Measurements from ENCODE around the gene ERFE.

Gene ERFE

DNA sequence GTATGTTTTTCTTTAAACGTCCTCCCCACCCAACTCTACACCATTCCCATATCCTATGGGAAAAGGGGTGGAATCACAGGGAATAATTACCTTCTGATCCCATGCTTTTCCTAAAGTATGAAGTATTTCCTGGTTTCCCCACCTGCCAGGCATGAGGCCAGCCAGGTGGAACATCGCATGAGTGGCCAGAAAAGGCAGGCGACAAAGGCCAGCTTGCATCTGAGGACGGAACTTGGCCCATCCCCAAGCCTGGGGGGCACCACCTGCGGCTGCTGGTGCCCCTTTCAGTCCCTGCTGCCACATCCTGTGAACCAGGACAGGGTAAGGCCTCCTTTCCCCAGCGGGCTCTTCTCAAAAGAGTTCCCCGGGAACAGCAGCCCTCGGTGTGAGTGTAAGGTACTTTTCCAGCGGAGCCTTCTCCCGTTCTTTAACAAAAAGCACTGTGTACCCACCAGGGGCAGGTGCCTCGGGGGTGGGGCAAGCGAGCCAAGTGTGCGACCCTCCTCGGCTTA lies 1.2 kb upstream of the ERFE start:
- DNase-seq: no peak

- DNase-seq: no peak
These were observed 707 bp upstream of the ERFE start for GRCh38 chr2:238158018-238158508.

DNA sequence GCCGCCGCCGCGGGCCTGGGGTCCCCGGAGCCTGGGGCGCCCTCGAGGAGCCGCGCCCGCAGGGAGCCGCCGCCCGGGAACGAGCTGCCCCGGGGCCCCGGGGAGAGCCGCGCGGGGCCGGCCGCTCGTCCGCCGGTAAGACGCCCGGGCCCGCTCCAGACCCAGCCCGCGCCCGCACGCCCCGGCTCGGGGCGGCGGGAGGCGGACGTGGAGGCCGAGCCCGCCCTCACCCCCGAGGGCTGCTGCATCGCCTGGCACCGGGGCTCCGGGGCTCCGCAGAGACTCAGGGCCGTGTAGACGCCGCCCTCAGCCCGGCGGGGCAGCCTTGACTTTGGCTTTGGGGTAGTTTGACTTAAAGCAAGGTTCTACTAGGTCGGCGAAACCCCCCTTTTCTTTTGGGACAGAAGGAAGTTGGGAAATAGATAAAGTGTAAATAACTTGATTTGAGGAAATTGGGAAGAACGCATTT lies 335 bp downstream of the ERFE start:
- DNase-seq: peak in 1 of 2 experiments; percentile 57

- DNase-seq: no peak
These were observed 963 bp downstream of the ERFE start for GRCh38 chr2:238159661-238160205.

- DNase-seq: no peak
These were observed 1.7 kb downstream of the ERFE start for GRCh38 chr2:238160206-238161129.

- DNase-seq: no peak
These were observed 2.7 kb downstream of the ERFE start for GRCh38 chr2:238161291-238162051.

GRCh38 chr2:238162251-238162845 lies 3.6 kb downstream of the ERFE start:
- no peak for DNase-seq

DNA sequence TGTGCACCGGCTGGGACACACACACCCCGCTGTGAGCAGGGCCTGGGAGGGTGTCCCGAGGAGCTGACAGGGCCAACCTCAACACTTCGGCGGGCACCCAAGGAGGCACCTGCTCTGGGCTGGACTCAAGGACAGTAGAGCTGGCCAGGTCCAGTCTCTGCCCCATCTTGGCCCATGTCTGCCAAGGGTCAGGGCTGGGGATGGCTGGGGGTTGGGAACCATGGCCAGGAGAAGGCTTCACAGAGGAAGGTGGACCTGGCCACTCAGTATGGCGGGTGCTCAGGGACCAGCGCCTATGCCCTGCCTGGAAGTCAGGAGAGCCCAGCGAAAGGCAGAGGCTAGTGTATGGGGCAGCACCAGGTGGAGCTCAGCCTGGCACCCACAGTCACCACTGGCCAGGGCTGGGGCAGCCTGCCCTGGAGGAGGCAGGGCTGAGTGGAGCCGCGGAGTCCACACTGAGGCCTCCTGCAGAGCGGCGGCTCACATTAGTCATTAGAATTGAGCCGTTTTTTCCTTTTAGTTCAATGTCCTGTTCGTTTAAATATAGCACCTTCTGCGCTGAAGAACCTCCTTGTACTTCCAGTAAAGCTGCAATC lies 4.2 kb downstream of the ERFE start:
- DNase-seq: no peak

DNA sequence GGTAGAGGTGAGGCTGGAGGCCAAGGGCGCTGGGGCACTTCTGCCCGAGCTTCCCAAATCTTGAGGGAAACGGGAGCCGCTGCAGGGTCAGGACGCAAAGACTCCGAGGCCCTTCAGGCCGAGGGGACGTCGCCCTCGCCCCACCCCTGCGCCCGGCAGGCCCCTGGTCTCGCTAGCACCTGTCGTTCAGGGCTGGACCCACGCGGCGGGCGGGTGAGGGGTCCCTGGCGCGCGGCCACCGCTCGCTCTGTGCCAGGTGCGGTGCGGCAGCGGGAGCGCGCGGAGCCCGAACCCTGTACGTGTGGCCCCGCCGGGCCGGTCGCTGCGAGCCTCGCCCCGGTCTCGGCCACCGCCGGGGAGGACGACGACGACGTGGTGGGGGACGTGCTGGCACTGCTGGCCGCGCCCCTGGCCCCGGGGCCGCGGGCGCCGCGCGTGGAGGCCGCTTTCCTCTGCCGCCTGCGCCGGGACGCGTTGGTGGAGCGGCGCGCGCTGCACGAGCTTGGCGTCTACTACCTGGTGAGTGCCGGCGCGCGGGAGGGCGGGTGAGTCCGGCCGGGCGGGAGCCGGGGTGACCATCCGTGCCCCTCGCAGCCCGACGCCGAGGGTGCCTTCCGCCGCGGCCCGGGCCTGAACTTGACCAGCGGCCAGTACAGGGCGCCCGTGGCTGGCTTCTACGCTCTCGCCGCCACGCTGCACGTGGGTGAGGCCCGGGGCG lies 4.9 kb downstream of the ERFE start:
- no peak for DNase-seq

- no peak for DNase-seq
These were observed 6.1 kb downstream of the ERFE start for GRCh38 chr2:238164906-238165287.

DNA sequence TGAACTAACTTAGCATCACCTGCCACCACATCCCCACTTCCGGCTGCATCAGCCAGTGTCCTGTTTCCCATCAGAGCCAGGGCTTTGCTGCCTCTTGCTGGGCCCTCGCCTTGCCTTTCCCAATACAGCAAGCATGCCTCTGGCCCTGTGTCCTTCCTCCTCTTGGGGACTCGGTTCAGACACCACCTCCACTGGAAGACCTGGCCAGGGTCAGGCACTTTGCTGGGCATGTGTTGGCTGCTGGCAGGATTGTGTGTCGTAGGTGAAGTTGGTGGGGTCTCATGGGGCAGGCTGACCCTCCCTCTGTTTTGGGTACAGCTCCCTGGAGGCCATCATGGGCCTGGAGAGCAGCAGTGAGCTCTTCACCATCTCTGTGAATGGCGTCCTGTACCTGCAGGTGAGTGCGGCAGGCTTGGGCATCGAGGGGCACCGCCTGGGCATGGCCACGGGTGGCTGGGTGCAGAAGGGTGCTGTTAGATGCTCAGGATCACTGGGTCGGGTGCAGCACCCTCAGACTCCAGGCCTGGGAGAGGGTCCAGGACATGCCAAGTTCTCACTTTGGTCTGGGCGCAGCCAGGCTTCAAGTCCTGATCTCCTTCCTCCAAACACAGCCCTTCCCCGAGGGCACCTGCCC lies 6.6 kb downstream of the ERFE start:
- DNase-seq: no peak

DNA sequence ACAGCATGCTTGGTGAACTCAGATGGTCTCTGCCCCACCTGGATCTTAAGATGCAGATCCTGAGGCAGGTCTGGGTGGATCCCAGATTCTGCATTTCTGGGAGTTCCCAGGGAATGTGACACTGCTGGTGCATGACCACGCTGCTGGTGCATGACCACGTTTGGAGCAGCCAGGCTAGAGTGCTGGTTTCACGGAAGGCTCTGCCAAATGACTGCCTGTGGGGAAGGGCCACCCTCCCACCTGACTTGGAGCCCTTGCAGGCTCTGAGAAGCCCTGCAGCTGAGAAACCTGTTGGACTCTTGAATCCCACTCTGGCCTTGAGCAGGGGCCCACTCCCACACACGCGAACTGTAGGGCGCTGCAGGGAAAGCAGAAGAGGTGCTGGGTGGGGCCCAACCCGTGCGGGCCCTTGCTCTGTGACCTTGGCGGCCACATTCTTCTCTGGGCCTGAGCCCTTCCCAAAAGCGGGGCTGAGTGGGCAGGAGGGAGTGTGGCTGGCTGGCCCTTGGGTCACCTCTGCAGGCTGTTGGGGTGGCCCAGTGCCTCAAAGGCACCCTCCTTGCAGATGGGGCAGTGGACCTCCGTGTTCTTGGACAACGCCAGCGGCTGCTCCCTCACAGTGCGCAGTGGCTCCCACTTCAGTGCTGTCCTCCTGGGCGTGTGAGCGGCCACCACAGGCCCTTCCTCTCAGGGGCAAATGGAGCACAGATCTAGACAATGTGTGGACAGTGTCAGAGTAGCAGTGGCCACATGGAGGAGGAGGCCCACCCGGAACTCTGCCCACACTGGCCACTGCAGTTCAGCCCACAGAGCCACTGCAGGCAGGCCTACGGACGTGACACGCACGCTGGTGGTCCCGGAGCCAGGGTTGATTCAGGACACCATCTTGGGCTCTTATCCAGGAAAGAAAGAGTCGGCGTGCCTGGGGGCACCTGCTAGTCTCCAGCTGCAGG lies 7.9 kb downstream of the ERFE start:
- no peak for DNase-seq

DNA sequence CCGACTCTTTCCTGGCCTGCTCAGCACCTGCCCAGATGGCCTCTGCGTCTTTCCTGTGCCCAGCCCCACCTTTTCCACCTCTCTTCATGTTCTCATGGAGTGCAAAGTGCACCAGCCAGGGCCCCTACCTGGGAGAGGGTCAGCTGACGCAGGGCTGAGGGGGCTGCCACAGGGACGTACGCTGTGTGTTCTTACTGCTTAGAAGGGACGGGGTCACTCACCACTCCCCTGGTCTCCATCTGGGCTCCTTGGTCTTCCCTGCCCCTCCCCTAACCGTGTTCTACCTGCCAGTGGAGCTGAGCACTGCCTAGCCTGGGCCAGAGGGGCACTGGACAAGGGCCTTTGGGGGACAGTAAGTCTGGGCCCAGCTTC lies 8.6 kb downstream of the ERFE start:
- no peak for DNase-seq

DNA sequence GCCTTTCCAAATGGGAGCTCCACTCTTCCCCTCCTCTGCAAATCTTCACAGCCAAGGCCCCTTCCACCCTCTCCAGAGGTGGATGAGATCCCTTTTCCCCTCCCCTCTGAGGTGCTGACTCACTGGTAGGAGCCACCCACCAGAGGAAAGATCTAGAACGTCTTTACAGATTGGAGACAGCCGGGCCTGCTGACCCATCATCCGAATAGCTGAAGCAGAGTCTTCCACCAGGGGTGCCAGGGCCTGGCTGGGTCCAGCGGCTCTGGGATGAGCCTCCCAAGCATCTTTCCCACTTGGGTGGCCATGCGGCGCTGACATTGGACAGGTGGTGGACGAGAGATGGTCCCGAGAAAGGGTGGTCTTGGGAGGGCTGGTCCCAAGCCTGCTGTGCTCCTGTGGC lies 9.0 kb downstream of the ERFE start:
- no peak for DNase-seq

DNA sequence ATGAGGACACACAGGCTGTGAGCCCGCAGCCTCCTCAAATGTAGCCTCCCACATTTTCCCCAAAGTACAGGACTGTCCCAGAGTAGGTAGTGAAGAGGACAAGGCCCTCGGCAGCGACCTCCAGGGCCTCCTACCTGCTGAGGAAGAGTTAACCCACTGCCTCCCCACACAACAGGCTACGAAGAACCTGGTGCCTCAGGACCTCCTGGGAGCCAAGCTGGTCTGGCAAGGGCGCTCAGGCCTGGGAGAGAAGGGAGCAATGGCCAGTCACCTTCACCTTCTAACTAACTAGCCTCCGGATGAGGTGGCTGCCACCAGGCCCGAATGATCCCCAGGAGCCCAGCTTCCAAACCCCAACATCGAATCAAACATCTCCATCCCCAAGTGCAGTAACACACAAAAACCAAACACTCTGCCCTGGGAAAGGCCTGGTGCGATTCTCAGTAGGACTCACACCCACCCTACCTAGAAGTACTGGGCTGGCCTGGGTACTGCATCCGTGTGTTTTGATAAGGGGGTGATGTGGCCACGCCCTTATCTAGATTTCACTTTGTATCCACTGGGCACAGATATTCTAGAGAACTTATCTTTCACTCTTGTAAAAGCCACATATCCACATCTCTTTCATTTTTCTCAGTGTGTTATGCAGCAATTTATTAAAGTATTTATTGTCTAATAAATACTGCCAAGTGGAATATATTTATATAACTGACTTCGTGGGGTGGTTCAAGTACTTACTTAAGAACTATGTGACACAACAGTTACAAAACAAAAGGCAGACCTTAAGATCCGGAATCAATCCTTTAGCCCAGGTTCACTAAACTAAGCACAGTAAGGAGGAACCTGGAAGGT lies 9.7 kb downstream of the ERFE start:
- DNase-seq: no peak

DNA sequence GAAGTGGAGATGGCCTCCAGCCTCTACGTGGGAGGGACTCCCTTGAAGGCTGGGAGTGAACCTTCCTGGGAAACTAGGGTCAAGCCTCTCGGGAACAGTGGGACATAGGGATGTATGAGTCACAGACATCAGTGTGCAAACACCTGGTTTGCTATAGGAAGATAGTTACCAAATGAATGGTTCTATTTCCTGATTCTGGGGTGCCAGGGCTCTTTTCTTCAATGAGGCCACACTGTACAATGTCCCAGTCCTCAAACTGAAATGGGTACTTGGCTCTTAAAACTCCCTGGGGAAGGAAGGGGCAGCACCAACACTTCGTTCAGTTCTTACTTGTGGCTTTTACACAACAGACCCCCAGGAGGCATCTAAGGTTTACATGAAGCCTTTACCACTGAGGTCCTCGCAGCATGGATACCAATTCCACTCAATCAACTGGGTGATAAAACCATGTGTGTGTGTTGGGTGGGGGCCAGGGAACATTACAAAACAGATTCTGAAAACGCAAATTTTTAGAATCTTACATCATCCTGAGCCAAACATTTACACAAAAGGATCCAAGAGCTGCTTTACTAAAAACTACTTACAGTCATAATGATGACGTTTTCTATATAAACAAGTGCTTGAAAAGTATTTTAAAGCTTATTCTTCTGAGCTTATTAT lies 10.4 kb downstream of the ERFE start:
- no peak for DNase-seq

DNA sequence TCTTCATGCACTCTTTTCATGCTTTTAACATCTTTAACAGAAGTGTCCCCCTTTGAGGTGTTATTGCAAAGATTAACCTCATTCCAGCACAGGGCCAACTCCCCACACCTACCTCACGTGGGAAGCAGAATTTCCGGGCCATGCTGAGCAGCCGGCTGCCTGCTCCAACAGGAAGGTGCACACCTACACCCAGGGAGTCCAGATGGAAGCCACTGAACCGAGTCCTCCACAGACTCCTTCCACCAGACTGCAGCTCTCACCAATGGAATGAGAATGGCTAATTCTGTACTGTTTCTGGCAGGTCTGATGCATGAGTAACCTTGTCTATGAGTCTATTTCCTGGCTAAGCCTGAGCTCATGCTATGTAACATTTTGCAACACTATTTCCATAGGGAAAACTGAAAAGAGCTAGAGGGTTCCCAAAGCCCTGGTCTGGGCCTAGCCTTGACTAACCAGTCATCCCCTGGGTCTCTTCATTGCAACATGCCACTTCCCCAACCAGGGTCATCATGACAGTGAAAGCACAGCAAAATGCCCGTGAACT lies 11.0 kb downstream of the ERFE start:
- DNase-seq: no peak

- no peak for DNase-seq
These were observed 11.8 kb downstream of the ERFE start for GRCh38 chr2:238170386-238171071.

Data from activated T-cell treated with anti-CD3 and anti-CD28 coated beads, Interleukin-2, amount 50 U/mL, for 48 hours (primary cell).